Erythroblast (primary cell): ENCODE results near the gene ADAM12.

Source experiments
- GATA1 ChIP-seq: IDR thresholded peaks from 2 replicates; pipeline ENCODE4 v1.6.1; 2011; ENCODE audit warnings: low read depth, mild to moderate bottlenecking, control low read depth, low read length, moderate library complexity
- POLR2A ChIP-seq: IDR thresholded peaks from 2 replicates; pipeline ENCODE4 v1.6.1; 2011; ENCODE audit warnings: mild to moderate bottlenecking, low read length

DNA sequence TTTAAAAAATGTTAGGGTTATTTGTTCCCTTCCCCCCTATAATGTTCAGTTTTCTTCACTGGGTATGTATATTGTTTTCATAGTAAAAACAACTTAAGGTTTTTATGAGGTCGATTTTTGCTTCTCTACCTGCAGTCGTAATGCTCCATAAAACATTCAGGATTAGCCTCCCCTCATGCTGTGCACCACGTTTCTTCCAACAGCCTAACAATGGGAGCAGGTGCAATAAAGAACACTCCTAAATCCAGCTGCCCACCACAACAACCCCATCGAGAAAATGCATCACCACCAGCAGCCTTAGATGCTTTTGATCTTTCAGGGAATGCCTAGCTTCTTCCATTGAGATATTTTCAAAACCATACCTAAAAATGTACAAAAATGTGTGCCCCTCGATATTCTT lies 111.1 kb downstream of the ADAM12 start:
- TF ChIP-seq POLR2A (no peak), GATA1 (no peak)
